ENCODE measurements around the gene DHRS1.
A peak's percentile ranks its signal among the peaks of the same experiment; 100 is the strongest.

The DHRS1 gene

GRCh38 chr14:24323341-24323740, 23.8 kb upstream of the DHRS1 start:
- in situ Hi-C loops (cut with HindIII; ENCODE audit: low sequenced_read_pairs): no loop called here
- TF ChIP-seq CTCF (IDR thresholded peaks at IDR 0.05; ENCODE audit: low read depth, low read length): no peak
- no peak overlapping the region for H3K4me3 ChIP-seq (ENCODE audit: low read depth, low read length)
- DNase-seq (ENCODE audit: low read depth, low spot score): no peak

- H3K4me3 ChIP-seq (ENCODE audit: low read depth, low read length): no peak overlapping the region
- TF ChIP-seq CTCF (IDR thresholded peaks at IDR 0.05; ENCODE audit: low read depth, low read length): no peak
- no peak for DNase-seq (ENCODE audit: low read depth, low spot score)
- in situ Hi-C loops (cut with HindIII; ENCODE audit: low sequenced_read_pairs): no loop called here
These were observed 23.1 kb upstream of the DHRS1 start for GRCh38 chr14:24322672-24323071.

- in situ Hi-C loops (cut with HindIII; ENCODE audit: low sequenced_read_pairs): no loop called here
- TF ChIP-seq CTCF (IDR thresholded peaks at IDR 0.05; ENCODE audit: low read depth, low read length): no peak
- DNase-seq (ENCODE audit: low read depth, low spot score): no peak
- H3K4me3 ChIP-seq (ENCODE audit: low read depth, low read length): no peak overlapping the region
These were observed 21.8 kb upstream of the DHRS1 start for GRCh38 chr14:24321212-24321975.

GRCh38 chr14:24317141-24317928, 17.8 kb upstream of the DHRS1 start:
- TF ChIP-seq CTCF (IDR thresholded peaks at IDR 0.05; ENCODE audit: low read depth, low read length): no peak
- in situ Hi-C loops (cut with HindIII; ENCODE audit: low sequenced_read_pairs): no loop called here
- no peak overlapping the region for H3K4me3 ChIP-seq (ENCODE audit: low read depth, low read length)
- DNase-seq (ENCODE audit: low read depth, low spot score): no peak

- in situ Hi-C loops (cut with HindIII; ENCODE audit: low sequenced_read_pairs): no loop called here
- no peak for TF ChIP-seq CTCF (IDR thresholded peaks at IDR 0.05; ENCODE audit: low read depth, low read length)
- DNase-seq (ENCODE audit: low read depth, low spot score): no peak
- no peak overlapping the region for H3K4me3 ChIP-seq (ENCODE audit: low read depth, low read length)
These were observed 17.0 kb upstream of the DHRS1 start for GRCh38 chr14:24316597-24316950.

- TF ChIP-seq CTCF (IDR thresholded peaks at IDR 0.05; ENCODE audit: low read depth, low read length): peak; percentile 8
- no peak overlapping the region for H3K4me3 ChIP-seq (ENCODE audit: low read depth, low read length)
- in situ Hi-C loops (cut with HindIII; ENCODE audit: low sequenced_read_pairs): no loop called here
- no peak for DNase-seq (ENCODE audit: low read depth, low spot score)
These were observed 16.4 kb upstream of the DHRS1 start for GRCh38 chr14:24315807-24316596.
